K562 (cell line): ENCODE measurements around the gene HELLS. TPM values are rescaled to one million over a fixed set of nuclear protein-coding genes. Genes with fewer than 3 reads are reported as not detected.

ENCODE experiments used
- ATAC-seq: fragments of 200-7000 bp; cut with Tn5 transposase; 3 replicates; pipeline ENCODE4 v1.9.1; 2020; ENCODE audit warnings: moderate library complexity
- BruUV-seq: library from RNA; stranded (reverse); fragments of 400-500 nt; replicated peaks from 2 replicates; lab custom pipeline; 2021; lab: Mats Ljungman, UMichigan
- CTCF ChIA-PET: fragments of 300-600 bp; formaldehyde crosslinking; extraction: SDS; loops from one replicate; lab custom pipeline; 2021; ENCODE audit warnings: low intra/inter-chr PET ratio; lab: Yijun Ruan, JAX
- POLR2A ChIA-PET: fragments of 300-600, 350-650 bp; sonication (Branson Sonifier 250); formaldehyde crosslinking; extraction: SDS; loops from one replicate; lab custom pipeline; 2021; ENCODE audit warnings: antibody characterized with exemption, inconsistent platforms; lab: Yijun Ruan, JAX
- DNase-seq, 4 experiments: peaks; one replicate each; pipeline versions ENCODE4 v3.0.0 to v3.0.0-alpha.2; 2011 to 2018; ENCODE audit warnings: low spot score in 3 of 4, mixed read lengths in 3 of 4; ENCODE audit errors: extremely low read depth in 1 of 4
- FAIRE-seq: peaks from 2 replicates; lab custom pipeline; 2011; peaks lifted over from hg19 to GRCh38; lab: Jason Lieb, UNC
- H2AFZ ChIP-seq: 2 replicates; pipeline ENCODE4 v1.6.0; 2011; ENCODE audit warnings: low read depth, low read length, control low read depth, inconsistent platforms
- H3K27ac ChIP-seq: fragments of 200-600 bp; 3 replicates; pipeline ENCODE4 v1.8.0; 2011; ENCODE audit warnings: low read depth, mild to moderate bottlenecking, control low read depth, inconsistent platforms, low read length, moderate library complexity, mixed read lengths; ENCODE audit errors: extremely low read depth
- H3K27me3 ChIP-seq, 2 experiments: fragments of 300-600 bp in 1 of 2; 2 replicates in 1 of 2; 3 replicates in 1 of 2; pipeline versions ENCODE4 v1.6.0 to v1.8.0; 2011; ENCODE audit warnings: inconsistent platforms in 2 of 2, low read length in 2 of 2, mild to moderate bottlenecking in 1 of 2, mixed read lengths in 1 of 2, moderate library complexity in 1 of 2; ENCODE audit not compliant: control insufficient read depth in 2 of 2, insufficient read depth in 2 of 2
- H3K36me3 ChIP-seq: fragments of 300-600 bp; 3 replicates; pipeline ENCODE4 v1.8.0; 2011; ENCODE audit warnings: mild to moderate bottlenecking, low read length, inconsistent platforms; ENCODE audit not compliant: control insufficient read depth, insufficient read depth
- H3K4me1 ChIP-seq, 2 experiments: fragments of 200-600 bp in 1 of 2; replicated peaks in 1 of 2; 2 replicates in 1 of 2; 3 replicates in 1 of 2; pipeline versions ENCODE4 v1.5.1 to v1.8.0; 2011; ENCODE audit warnings: inconsistent platforms in 2 of 2, low read length in 2 of 2, mild to moderate bottlenecking in 1 of 2, mixed read lengths in 1 of 2, moderate library complexity in 1 of 2; ENCODE audit not compliant: control insufficient read depth in 2 of 2, insufficient read depth in 2 of 2
- H3K4me2 ChIP-seq: 2 replicates; pipeline ENCODE4 v1.6.1; 2011; ENCODE audit warnings: low read length, control low read depth, inconsistent platforms, mixed read lengths; ENCODE audit not compliant: insufficient read depth
- H3K4me3 ChIP-seq: fragments of 200-600 bp; sonication (generic), shearing (Covaris generic); 2 replicates; pipeline ENCODE4 v1.5.1; 2016; ENCODE audit warnings: control low read depth, inconsistent platforms
- H3K79me2 ChIP-seq: fragments of 200-600 bp; 3 replicates; pipeline ENCODE4 v1.8.0; 2011; ENCODE audit warnings: low read length, inconsistent platforms; ENCODE audit not compliant: control insufficient read depth, insufficient read depth
- H3K9ac ChIP-seq, 2 experiments: 2 replicates each; pipeline versions ENCODE4 v1.6.0 to v1.6.1; 2011; ENCODE audit warnings: low read depth in 2 of 2, low read length in 2 of 2, control low read depth in 1 of 2, inconsistent platforms in 1 of 2, mild to moderate bottlenecking in 1 of 2, mixed read lengths in 1 of 2; ENCODE audit not compliant: insufficient read depth in 1 of 2
- H3K9me1 ChIP-seq: one replicate; pipeline ENCODE4 v1.6.0; 2011; ENCODE audit warnings: inconsistent platforms, mild to moderate bottlenecking, low read length, moderate library complexity; ENCODE audit not compliant: control insufficient read depth, insufficient read depth
- H3K9me3 ChIP-seq: replicated peaks from 2 replicates; pipeline ENCODE4 v1.5.1; 2011; ENCODE audit warnings: low read depth, low read length, inconsistent platforms; ENCODE audit not compliant: control insufficient read depth, insufficient read depth
- H4K20me1 ChIP-seq: replicated peaks from 2 replicates; pipeline ENCODE4 v1.6.1; 2011; ENCODE audit warnings: low read length, inconsistent platforms, mixed read lengths; ENCODE audit not compliant: control insufficient read depth, insufficient read depth
- ESRRB ChIP-seq: fragments of 250-450 bp; sonication (Bioruptor Pico); IDR thresholded peaks from 2 replicates; pipeline ENCODE4 v1.5.0; 2020; ENCODE audit warnings: mild to moderate bottlenecking, moderate library complexity, borderline replicate concordance
- LCOR ChIP-seq: sonication (generic); formaldehyde crosslinking; IDR thresholded peaks from 2 replicates; pipeline ENCODE4 v1.8.0; 2022; ENCODE audit warnings: mild to moderate bottlenecking, missing genetic modification reagents
- NFIC ChIP-seq: fragments of 450-650 bp; IDR thresholded peaks from 2 replicates; pipeline ENCODE4 v1.6.1; 2017; ENCODE audit warnings: mild to moderate bottlenecking, inconsistent platforms
- POLR2AphosphoS5 ChIP-seq: IDR thresholded peaks from 2 replicates; pipeline ENCODE4 v1.6.1; 2011; ENCODE audit warnings: mild to moderate bottlenecking, low read depth, low read length, moderate library complexity; ENCODE audit not compliant: control insufficient read depth, insufficient read depth
- RBM14 ChIP-seq: fragments of 200-400 bp; formaldehyde crosslinking; IDR thresholded peaks from 2 replicates; pipeline ENCODE4 v1.6.1; 2018; ENCODE audit warnings: low read depth, mild to moderate bottlenecking, low read length, moderate library complexity, borderline replicate concordance; ENCODE audit not compliant: insufficient read depth
- ZBTB17 ChIP-seq: fragments of 450-650 bp; formaldehyde crosslinking; IDR thresholded peaks from 2 replicates; pipeline ENCODE4 v1.4.0; 2020; ENCODE audit warnings: mild to moderate bottlenecking
- ZNF717 ChIP-seq: fragments of 250-450 bp; sonication (Bioruptor Pico); IDR thresholded peaks from 2 replicates; pipeline ENCODE4 v1.5.0; 2021
- WGBS: fragments of 100-300 bp; shearing (Covaris generic); methylation state at CpG from one replicate; pipeline ENCODE4 v1.1.6; 2016; ENCODE audit warnings: low coverage, mixed read lengths; ENCODE audit not compliant: insufficient coverage; ENCODE audit errors: missing lambda C conversion rate; 5-methylcytosine and 5-hydroxymethylcytosine counted together
- in situ Hi-C: fragments of 300-500 bp; cut with MboI; formaldehyde crosslinking; loops from 4 replicates; pipeline ENCODE4 v1.15.0; 2018; ENCODE audit warnings: inconsistent platforms, mixed read lengths
- intact Hi-C: fragments of 100-400 bp; cut with micrococcal nuclease; formaldehyde crosslinking; loops from 2 replicates; pipeline ENCODE4 v1.14.2; 2022
- polyA plus RNA-seq, 8 experiments: library from polyadenylated mRNA; depleted of rRNA in 4 of 8; stranded (reverse) in 5 of 8; unstranded in 3 of 8; fragments of >200 nt; fragmentation: Nextera tagmentation in 2 of 8; fragmentation: Illumina TruSeq in 1 of 8; extraction: Ambion mirVana in 2 of 8; extraction: Trizol in 1 of 8; gene quantifications; 2 replicates each; pipeline versions ENCODE4 v1.2.1 to v1.2.3, GENCODE V29; 2011 to 2014; ENCODE audit warnings: inconsistent platforms in 1 of 8, missing spikeins in 1 of 8
- total RNA-seq, 7 experiments: library from RNA; depleted of rRNA in 6 of 7; stranded (reverse); fragments of >200 nt in 6 of 7; fragmentation: Illumina TruSeq in 2 of 7; extraction: Trizol in 2 of 7; gene quantifications; 2 replicates each; pipeline versions ENCODE4 v1.2.1 to v1.2.3, GENCODE V29; 2011 to 2021; ENCODE audit warnings: low replicate concordance in 1 of 7
- TF ChIP-seq, protein P1 (sequence below): sonication (generic); formaldehyde crosslinking; IDR thresholded peaks from 2 replicates; pipeline ENCODE4 v1.8.1; 2023; ENCODE audit warnings: mild to moderate bottlenecking, missing genetic modification reagents
- TF ChIP-seq, protein P2 (sequence below): fragments of 450-650 bp; IDR thresholded peaks from one replicate; pipeline ENCODE4 v1.6.1; 2018; ENCODE audit warnings: mild to moderate bottlenecking, moderate library complexity; ENCODE audit not compliant: partially characterized antibody
- TF ChIP-seq, protein P3 (sequence below): sonication (generic); formaldehyde crosslinking; IDR thresholded peaks from 2 replicates; pipeline ENCODE4 v1.8.1; 2023; ENCODE audit warnings: mild to moderate bottlenecking, missing genetic modification reagents

HELLS gene
- total and polyA plus RNA-seq, 9 of the 15 experiments (the other 6 are each of a cell fraction or from before 2014, with no cell fraction given): 8.8 to 52.1 (median 24.7) TPM

DNA sequence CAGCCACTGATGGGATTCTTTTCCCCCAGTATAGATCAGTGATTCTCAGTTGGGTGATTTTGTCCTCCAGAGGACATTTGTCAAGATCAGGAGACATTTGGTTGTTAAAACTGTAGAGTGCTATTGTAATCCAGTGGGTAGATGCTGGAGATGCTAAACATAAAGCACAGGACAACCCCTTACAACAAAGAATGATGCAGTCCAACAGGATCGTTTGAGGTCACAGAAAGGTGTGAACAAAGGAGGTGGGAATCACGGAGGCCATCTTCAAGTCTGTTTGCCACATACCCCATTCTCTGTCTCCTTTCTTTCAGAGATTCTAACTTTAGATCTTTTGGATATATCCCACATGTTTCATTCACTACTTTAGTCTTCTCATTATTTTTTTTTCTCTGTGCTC is 69.0 kb downstream of the HELLS start:
- POLR2A ChIA-PET: no interaction called here
- Histone ChIP-seq H3K4me1 (no peaks in the 10 kb centered on the region; a peak in 1 of 5 replicates), H3K27ac (no peak overlapping the region), H3K4me3 (no peak overlapping the region), H3K4me2 (no peak overlapping the region), H3K9ac (no peak overlapping the region), H3K27me3 (no peaks in the 10 kb centered on the region), H3K36me3 (peaks cover 6% of the 10 kb centered on the region; the same call in 1 of the 3 replicates), H4K20me1 (no peaks in the 10 kb centered on the region), H3K9me1 (no peaks in the 10 kb centered on the region), H3K79me2 (no peaks in the 10 kb centered on the region), H3K9me3 (no peaks in the 10 kb centered on the region), H2AFZ (no peak overlapping the region)
- CTCF ChIA-PET: no interaction called here
- TF ChIP-seq ZNF717 (no peak), POLR2AphosphoS5 (peak; percentile 39; the same call in 1 of the 2 replicates)
- in situ Hi-C loops: loop anchor here (25.0 kb wide), 1 partner anchor 998 kb away; no protein-coding TSS in a partner anchor
- intact Hi-C loops: no loop called here
- 72% methylated on average over 2 of the region's 2 CpGs for WGBS
- FAIRE-seq (no peak), ATAC-seq (no peak), DNase-seq (no peak)
- no TSS peak for BruUV-seq

GRCh38 chr10:94617389-94617944 is 71.9 kb downstream of the HELLS start:
- Histone ChIP-seq H3K9ac (no peak overlapping the region), H3K9me3 (no peaks in the 10 kb centered on the region), H3K79me2 (no peaks in the 10 kb centered on the region), H2AFZ (no peak overlapping the region), H3K4me3 (no peak overlapping the region), H3K9me1 (no peaks in the 10 kb centered on the region), H4K20me1 (no peaks in the 10 kb centered on the region), H3K4me1 (no peaks in the 10 kb centered on the region; a peak in 1 of 5 replicates), H3K27me3 (no peaks in the 10 kb centered on the region), H3K36me3 (no peaks in the 10 kb centered on the region), H3K4me2 (no peak overlapping the region), H3K27ac (no peak overlapping the region)
- CTCF ChIA-PET: no interaction called here
- 15% methylated on average over 5 of the region's 5 CpGs for WGBS
- DNase-seq: no peak
- no TSS peak for BruUV-seq
- intact Hi-C loops (no loop called here), in situ Hi-C loops (loop anchor here (25.0 kb wide), 1 partner anchor 995 kb away; no protein-coding TSS in a partner anchor)
- no peak for ATAC-seq
- peak; percentile 44 for FAIRE-seq
- POLR2A ChIA-PET: interaction anchor here (0.5 to 0.6 kb wide), 2 partner anchors 131 to 913 kb away, joined by 3 read pairs; no protein-coding TSS in a partner anchor
- TF ChIP-seq, protein P1, sequence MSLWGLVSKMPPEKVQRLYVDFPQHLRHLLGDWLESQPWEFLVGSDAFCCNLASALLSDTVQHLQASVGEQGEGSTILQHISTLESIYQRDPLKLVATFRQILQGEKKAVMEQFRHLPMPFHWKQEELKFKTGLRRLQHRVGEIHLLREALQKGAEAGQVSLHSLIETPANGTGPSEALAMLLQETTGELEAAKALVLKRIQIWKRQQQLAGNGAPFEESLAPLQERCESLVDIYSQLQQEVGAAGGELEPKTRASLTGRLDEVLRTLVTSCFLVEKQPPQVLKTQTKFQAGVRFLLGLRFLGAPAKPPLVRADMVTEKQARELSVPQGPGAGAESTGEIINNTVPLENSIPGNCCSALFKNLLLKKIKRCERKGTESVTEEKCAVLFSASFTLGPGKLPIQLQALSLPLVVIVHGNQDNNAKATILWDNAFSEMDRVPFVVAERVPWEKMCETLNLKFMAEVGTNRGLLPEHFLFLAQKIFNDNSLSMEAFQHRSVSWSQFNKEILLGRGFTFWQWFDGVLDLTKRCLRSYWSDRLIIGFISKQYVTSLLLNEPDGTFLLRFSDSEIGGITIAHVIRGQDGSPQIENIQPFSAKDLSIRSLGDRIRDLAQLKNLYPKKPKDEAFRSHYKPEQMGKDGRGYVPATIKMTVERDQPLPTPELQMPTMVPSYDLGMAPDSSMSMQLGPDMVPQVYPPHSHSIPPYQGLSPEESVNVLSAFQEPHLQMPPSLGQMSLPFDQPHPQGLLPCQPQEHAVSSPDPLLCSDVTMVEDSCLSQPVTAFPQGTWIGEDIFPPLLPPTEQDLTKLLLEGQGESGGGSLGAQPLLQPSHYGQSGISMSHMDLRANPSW: no peak
- no peak for TF ChIP-seq LCOR
- no peak for TF ChIP-seq RBM14
- TF ChIP-seq ESRRB (CRISPR knock-in tag): no peak
- TF ChIP-seq, protein P2, sequence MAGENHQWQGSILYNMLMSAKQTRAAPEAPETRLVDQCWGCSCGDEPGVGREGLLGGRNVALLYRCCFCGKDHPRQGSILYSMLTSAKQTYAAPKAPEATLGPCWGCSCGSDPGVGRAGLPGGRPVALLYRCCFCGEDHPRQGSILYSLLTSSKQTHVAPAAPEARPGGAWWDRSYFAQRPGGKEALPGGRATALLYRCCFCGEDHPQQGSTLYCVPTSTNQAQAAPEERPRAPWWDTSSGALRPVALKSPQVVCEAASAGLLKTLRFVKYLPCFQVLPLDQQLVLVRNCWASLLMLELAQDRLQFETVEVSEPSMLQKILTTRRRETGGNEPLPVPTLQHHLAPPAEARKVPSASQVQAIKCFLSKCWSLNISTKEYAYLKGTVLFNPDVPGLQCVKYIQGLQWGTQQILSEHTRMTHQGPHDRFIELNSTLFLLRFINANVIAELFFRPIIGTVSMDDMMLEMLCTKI: no peak
- no peak for TF ChIP-seq ZBTB17 (CRISPR knock-in tag)
- TF ChIP-seq, protein P3, sequence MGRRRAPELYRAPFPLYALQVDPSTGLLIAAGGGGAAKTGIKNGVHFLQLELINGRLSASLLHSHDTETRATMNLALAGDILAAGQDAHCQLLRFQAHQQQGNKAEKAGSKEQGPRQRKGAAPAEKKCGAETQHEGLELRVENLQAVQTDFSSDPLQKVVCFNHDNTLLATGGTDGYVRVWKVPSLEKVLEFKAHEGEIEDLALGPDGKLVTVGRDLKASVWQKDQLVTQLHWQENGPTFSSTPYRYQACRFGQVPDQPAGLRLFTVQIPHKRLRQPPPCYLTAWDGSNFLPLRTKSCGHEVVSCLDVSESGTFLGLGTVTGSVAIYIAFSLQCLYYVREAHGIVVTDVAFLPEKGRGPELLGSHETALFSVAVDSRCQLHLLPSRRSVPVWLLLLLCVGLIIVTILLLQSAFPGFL (CRISPR knock-in tag): no peak
- TF ChIP-seq NFIC: peak; percentile 77
